HG03565 (cell line): ENCODE measurements around the gene LYPLAL1.
"Not testable (repeated sequence)": the region's sequence is repeated elsewhere in the genome, so short reads cannot be mapped to it uniquely, and the experiment has no call there.

ENCODE experiments used
- ATAC-seq: cut with Tn5 transposase; IDR thresholded peaks from one replicate; pipeline ENCODE4 v1.9.1; 2021; ENCODE audit warnings: mild to moderate bottlenecking, moderate library complexity; ENCODE audit not compliant: unreplicated experiment

Gene LYPLAL1

GRCh38 chr1:219209578-219209977 lies 35.9 kb downstream of the LYPLAL1 start:
- ATAC-seq, result no peak

- ATAC-seq, result no peak
Measured at GRCh38 chr1:219210067-219210466, 36.4 kb downstream of the LYPLAL1 start.

GRCh38 chr1:219215477-219215876 lies 41.8 kb downstream of the LYPLAL1 start:
- ATAC-seq, result no peak

GRCh38 chr1:219220945-219221344 lies 47.3 kb downstream of the LYPLAL1 start:
- peak; percentile 97 for ATAC-seq

GRCh38 chr1:219223496-219223895 lies 49.8 kb downstream of the LYPLAL1 start:
- ATAC-seq, result no peak

- ATAC-seq, result no peak
Measured at GRCh38 chr1:219226196-219226595, 52.5 kb downstream of the LYPLAL1 start.

- ATAC-seq, result no peak
Measured at GRCh38 chr1:219227360-219228057, 53.8 kb downstream of the LYPLAL1 start.

- ATAC-seq, result no peak
Measured at GRCh38 chr1:219228058-219228419, 54.4 kb downstream of the LYPLAL1 start.

GRCh38 chr1:219232890-219233289 lies 59.2 kb downstream of the LYPLAL1 start:
- ATAC-seq, result no peak

GRCh38 chr1:219235903-219236481 lies 62.3 kb downstream of the LYPLAL1 start:
- ATAC-seq, result no peak

- ATAC-seq, result no peak
Measured at GRCh38 chr1:219236933-219237610, 63.4 kb downstream of the LYPLAL1 start.

GRCh38 chr1:219239518-219239917 lies 65.8 kb downstream of the LYPLAL1 start:
- ATAC-seq, result no peak

- no peak for ATAC-seq
Measured at GRCh38 chr1:219244864-219245263, 71.2 kb downstream of the LYPLAL1 start.

GRCh38 chr1:219247441-219247840 lies 73.8 kb downstream of the LYPLAL1 start:
- no peak for ATAC-seq

GRCh38 chr1:219250468-219250867 lies 76.8 kb downstream of the LYPLAL1 start:
- not testable (repeated sequence) for ATAC-seq

GRCh38 chr1:219257751-219258150 lies 84.1 kb downstream of the LYPLAL1 start:
- no peak for ATAC-seq

- ATAC-seq, result no peak
Measured at GRCh38 chr1:219261454-219261853, 87.8 kb downstream of the LYPLAL1 start.
